ENCODE data around the gene ASCL4. TPM values are rescaled to one million over a fixed set of nuclear protein-coding genes. Genes with fewer than 3 reads are reported as not detected.

Gene ASCL4
- total and polyA plus RNA-seq, 2 of the 8 experiments (the other 6 are each of a cell fraction or from before 2014, with no cell fraction given) = not detected

- no peak for TF ChIP-seq KDM5A (IDR thresholded peaks at IDR 0.05; ENCODE audit: low read length)
- TF ChIP-seq SIRT6 (IDR thresholded peaks at IDR 0.05; ENCODE audit: low read length) = no peak
- TF ChIP-seq POU5F1 (IDR thresholded peaks at IDR 0.05; ENCODE audit: low read depth, low read length) = no peak
- no peak for TF ChIP-seq MAX (IDR thresholded peaks at IDR 0.05)
- no peak for TF ChIP-seq HDAC6 (IDR thresholded peaks at IDR 0.05; ENCODE audit: low read depth, low read length)
- TF ChIP-seq GTF2F1 (IDR thresholded peaks at IDR 0.05; ENCODE audit: borderline replicate concordance, low read depth, low read length) = no peak
- TF ChIP-seq EGR1 (IDR thresholded peaks at IDR 0.05; ENCODE audit: borderline replicate concordance, low read depth, low read length) = no peak
Observed at GRCh38 chr12:107735763-107736162, 38.7 kb upstream of the ASCL4 start (continued).

Measured in H1 (cell line).